ENCODE data around the gene LIPK. TPM values are rescaled to one million over a fixed set of nuclear protein-coding genes. Genes with fewer than 3 reads are reported as not detected.
"Not testable (repeated sequence)": the region's sequence is repeated elsewhere in the genome, so short reads cannot be mapped to it uniquely, and the experiment has no call there.

LIPK gene
- total RNA-seq, 4 donors from 2014 or later, result not detected

GRCh38 chr10:88661577-88661976 is 44.5 kb upstream of the LIPK start:
- Histone ChIP-seq H3K4me1 (no peaks in the 10 kb centered on the region), H3K27me3 (no peaks in the 10 kb centered on the region), H3K9me3 (no peaks in the 10 kb centered on the region), H3K27ac (no peak overlapping the region), H3K36me3 (no peaks in the 10 kb centered on the region), H3K4me3 (replicated peaks in 1 of 3) (no peak overlapping the region)
- intact Hi-C loops (cut with DNase I), result no loop called here
- no peak for DNase-seq
- no peak for TF ChIP-seq POLR2A (IDR thresholded peaks at IDR 0.05)
- TF ChIP-seq CTCF (IDR thresholded peaks at IDR 0.05), result no peak

- H3K36me3 ChIP-seq; H3K4me3 ChIP-seq (replicated peaks in 1 of 3); DNase-seq; intact Hi-C loops (cut with DNase I); H3K9me3 ChIP-seq; H3K4me1 ChIP-seq; H3K27ac ChIP-seq; H3K27me3 ChIP-seq: not testable (repeated sequence)
- WGBS, 2 donors, result 95 to 96% methylated on average over 2 of the region's 2 CpGs
Measured at GRCh38 chr10:88663153-88663552, 42.9 kb upstream of the LIPK start.

GRCh38 chr10:88664142-88664541 is 41.9 kb upstream of the LIPK start, which contains the start of gene LIPF:
Gene LIPF, plus strand, starts transcription at chr10:88664442. Its CDS starts 2,856 bp downstream, at chr10:88667298.
- H3K4me3 ChIP-seq (replicated peaks in 1 of 3), result no peak within 1 kb of the TSS
- no peaks in the 10 kb centered on the region for H3K27me3 ChIP-seq
- no peaks in the 10 kb centered on the region for H3K9me3 ChIP-seq
- no peak for DNase-seq
- TF ChIP-seq CTCF (IDR thresholded peaks at IDR 0.05), result no peak
- TF ChIP-seq POLR2A (IDR thresholded peaks at IDR 0.05), result no peak
- intact Hi-C loops (cut with DNase I), result no loop called here
- no peaks in the 10 kb centered on the region for H3K4me1 ChIP-seq
- 52 to 53% methylated on average over 1 of the region's 1 CpG for WGBS, 2 donors
- H3K36me3 ChIP-seq, result no peaks in the 10 kb centered on the region
- no peak within 1 kb of the TSS for H3K27ac ChIP-seq

- Histone ChIP-seq H3K9me3 (no peaks in the 10 kb centered on the region), H3K36me3 (no peaks in the 10 kb centered on the region), H3K27me3 (no peaks in the 10 kb centered on the region), H3K27ac (no peak overlapping the region), H3K4me1 (no peaks in the 10 kb centered on the region), H3K4me3 (replicated peaks in 1 of 3) (no peak overlapping the region)
- WGBS, 2 donors, result 79 to 85% methylated on average over 1 of the region's 1 CpG
- intact Hi-C loops (cut with DNase I), result no loop called here
- TF ChIP-seq POLR2A (IDR thresholded peaks at IDR 0.05) (no peak), CTCF (IDR thresholded peaks at IDR 0.05) (no peak)
- no peak for DNase-seq
Measured at GRCh38 chr10:88668465-88668864, 37.6 kb upstream of the LIPK start.

- H3K36me3 ChIP-seq, result no peaks in the 10 kb centered on the region
- no peak overlapping the region for H3K27ac ChIP-seq
- no peaks in the 10 kb centered on the region for H3K9me3 ChIP-seq
- no peak for DNase-seq
- H3K27me3 ChIP-seq, result no peaks in the 10 kb centered on the region
- H3K4me3 ChIP-seq (replicated peaks in 1 of 3), result no peak overlapping the region
- no peaks in the 10 kb centered on the region for H3K4me1 ChIP-seq
- intact Hi-C loops (cut with DNase I), result no loop called here
- no peak for TF ChIP-seq POLR2A (IDR thresholded peaks at IDR 0.05)
- TF ChIP-seq CTCF (IDR thresholded peaks at IDR 0.05), result no peak
- 76 to 82% methylated on average over 2 of the region's 2 CpGs for WGBS, 2 donors
Measured at GRCh38 chr10:88670497-88670896, 35.6 kb upstream of the LIPK start.

- WGBS, 2 donors, result 67 to 68% methylated on average over 2 of the region's 2 CpGs
- intact Hi-C loops (cut with DNase I), result no loop called here
- H3K4me3 ChIP-seq (replicated peaks in 1 of 3), result no peak overlapping the region
- H3K9me3 ChIP-seq, result no peaks in the 10 kb centered on the region
- DNase-seq, result no peak
- no peaks in the 10 kb centered on the region for H3K36me3 ChIP-seq
- no peaks in the 10 kb centered on the region for H3K4me1 ChIP-seq
- no peak overlapping the region for H3K27ac ChIP-seq
- no peaks in the 10 kb centered on the region for H3K27me3 ChIP-seq
- TF ChIP-seq POLR2A (IDR thresholded peaks at IDR 0.05), result no peak
- no peak for TF ChIP-seq CTCF (IDR thresholded peaks at IDR 0.05)
Measured at GRCh38 chr10:88672041-88672440, 34.0 kb upstream of the LIPK start.

Data from thyroid gland (tissue), 4 donors.